CD4-positive, alpha-beta T cell treated with Interleukin-4 for 4 hours (primary cell): ENCODE measurements around the gene ZC3H4.
"Not testable (repeated sequence)": the region's sequence is repeated elsewhere in the genome, so short reads cannot be mapped to it uniquely, and the experiment has no call there.

Experiments used
- DNase-seq: peaks from one replicate; pipeline ENCODE4 v3.0.0-alpha.2; 2020

The ZC3H4 gene

DNA sequence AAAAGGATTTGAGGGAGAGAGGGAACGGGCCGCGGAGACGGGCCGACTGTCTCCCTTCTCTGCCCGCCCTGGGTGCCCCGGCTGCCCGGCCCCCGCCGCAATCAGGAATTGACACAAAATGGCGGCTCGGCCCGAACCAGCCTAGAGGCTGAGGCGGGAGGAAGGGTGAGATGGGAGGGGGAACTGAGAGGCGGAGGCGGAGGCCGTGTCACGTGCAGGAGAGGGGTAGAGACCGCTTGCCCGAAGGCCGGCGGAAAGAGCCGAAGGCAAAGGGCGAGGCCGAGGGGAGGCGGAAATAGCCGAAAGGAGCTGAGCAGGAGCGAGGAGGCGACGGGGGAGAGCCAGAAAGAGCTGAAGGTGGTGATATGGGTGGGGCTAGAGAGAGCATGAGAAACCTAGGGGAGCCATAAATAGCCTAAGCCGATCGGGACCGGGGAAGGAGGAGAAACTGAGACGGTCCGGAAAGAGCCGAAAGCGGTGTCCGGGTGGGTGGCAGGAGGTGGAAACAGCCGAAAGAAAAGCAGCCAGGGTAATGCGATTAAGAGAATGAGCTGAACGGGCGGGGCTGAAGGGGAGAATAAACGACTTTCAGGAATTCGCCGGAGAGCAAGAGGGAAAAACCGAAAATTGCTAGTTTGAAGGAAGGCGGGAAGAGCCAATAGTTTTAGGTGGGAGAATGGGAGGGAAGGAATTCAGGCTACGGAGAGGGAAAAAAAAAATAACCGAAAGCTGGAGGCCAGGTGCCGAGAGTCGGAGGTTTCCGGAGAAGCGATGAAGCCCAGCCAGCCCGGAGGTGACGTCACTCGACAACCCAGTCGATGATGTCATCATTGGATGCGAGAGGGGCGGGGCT lies at the start of gene ZC3H4:
TSS of gene ZC3H4 (minus strand) at position 780 of the 853 bp plus-strand sequence. CDS start 1,192 bp downstream, outside the sequence.
- DNase-seq: peak; percentile 100

DNA sequence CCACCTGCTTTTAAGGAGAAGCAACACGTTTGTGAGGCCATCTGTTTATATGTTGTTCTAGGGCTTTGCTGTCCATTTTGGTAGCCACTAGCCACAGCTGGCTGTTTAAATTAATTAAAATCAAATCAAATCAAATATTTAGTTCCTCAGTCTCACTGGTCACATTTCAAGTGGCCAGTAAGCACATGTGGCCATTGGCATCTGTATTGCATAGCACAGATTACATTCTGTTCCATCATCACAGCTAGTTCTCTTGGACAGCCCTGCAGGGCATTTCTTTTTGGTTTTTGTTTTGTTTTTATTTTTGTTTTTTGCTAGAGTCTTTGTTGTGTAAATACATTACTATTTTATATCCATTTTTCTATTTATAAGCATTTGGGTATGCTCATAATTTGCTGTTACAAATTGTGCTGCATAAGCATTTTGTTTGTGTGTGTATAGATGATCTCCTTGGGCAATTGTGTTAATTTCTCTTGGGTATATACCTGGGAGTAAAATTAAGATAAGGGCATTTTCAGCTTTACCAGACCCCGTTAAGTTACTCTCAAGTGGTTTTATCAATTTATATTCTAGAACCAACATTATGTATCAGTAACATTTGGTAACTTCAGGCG lies 48.4 kb upstream of the ZC3H4 start:
- DNase-seq: no peak

DNA sequence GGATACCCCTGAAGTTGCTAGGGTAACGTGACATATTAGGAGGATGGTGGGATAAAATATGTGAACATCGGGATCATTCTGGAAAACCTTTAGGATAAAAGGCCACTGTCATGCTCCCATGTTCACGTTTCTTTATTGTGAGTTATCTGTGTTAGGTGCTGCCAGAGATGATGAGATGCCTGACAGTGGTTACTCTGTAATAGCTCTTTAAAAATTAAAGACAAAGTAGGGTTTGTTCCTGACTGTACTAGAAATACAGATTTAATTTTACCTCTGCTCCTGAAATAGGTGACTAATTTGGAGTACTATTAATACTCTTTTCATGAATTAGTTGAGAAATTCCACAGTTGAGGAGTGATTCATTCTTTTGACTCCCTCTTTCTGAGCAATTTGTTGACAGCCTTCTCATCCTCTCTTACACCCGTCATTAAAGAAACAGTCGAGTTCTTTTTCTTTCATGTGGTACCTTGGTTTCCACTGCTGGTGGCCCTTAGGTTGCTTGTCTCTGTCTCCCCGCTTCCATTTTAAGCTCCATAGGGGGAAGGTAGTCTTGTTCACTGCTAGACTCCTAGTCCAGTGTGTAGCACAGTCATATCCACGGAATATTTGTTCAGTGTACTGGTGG lies 45.4 kb upstream of the ZC3H4 start:
- DNase-seq: peak; percentile 86

DNA sequence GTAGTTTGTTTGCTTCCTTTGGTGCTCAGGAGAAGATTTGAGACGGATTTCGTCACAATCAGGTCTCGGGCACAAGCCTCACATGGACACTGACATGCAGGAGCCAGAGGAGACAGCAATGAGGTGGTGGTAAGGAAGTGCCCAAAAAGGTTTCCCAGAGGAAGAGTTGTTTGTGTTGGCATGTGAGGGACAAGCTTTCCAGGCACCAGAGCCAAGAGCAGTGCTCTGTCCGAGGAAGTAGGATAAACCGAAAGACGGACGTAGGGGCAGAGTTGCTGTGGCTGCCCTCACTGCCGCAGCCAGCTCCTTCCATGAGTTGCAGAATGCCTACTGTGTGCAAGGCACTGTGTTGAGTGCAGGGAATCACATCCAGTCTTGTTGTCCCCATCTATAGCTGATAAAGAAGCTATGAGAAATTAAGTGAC lies 44.8 kb upstream of the ZC3H4 start:
- DNase-seq: no peak

DNA sequence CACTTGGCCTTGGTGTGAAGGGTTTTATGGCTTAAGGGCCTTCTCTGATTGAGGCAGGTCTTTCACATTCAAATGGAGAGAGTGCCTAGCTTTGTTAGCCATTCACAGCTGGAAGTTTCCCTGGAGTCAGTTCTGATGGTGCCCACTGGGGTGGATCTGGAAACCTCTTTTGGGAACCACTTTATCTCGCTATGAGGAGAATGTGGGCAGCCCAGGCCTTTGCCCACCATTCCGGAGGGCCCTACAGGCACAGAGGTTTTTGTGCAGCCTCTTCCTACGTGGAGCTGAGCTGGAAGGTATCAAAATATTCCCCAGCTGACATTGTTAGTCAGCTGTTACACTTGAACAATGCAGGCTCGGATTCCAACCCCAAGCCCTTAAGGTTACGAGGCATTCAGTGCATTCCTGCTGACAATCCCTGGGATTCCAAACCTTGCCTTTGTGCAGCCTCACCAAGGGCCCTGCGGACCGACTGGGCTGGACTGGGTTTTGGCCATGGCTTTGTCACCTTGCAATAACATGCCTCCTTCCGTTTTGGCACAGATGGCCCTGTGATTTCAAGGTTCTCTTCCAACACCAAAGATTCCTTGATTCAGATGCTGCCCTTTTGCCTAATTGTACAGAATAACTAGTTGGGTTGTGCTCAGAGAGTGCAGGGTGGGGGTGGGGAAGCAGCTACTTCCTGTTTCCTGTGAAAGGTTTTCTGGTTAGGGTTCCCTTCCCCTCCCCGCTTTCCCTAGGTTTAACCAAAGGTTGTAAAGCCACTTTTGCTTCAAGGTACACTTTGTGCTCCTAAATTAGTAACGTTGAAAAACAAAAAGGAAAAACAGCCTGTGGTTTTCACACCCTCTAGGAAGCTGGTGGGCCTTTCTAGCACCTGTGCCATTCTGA lies 44.1 kb upstream of the ZC3H4 start:
- DNase-seq: peak; percentile 55

DNA sequence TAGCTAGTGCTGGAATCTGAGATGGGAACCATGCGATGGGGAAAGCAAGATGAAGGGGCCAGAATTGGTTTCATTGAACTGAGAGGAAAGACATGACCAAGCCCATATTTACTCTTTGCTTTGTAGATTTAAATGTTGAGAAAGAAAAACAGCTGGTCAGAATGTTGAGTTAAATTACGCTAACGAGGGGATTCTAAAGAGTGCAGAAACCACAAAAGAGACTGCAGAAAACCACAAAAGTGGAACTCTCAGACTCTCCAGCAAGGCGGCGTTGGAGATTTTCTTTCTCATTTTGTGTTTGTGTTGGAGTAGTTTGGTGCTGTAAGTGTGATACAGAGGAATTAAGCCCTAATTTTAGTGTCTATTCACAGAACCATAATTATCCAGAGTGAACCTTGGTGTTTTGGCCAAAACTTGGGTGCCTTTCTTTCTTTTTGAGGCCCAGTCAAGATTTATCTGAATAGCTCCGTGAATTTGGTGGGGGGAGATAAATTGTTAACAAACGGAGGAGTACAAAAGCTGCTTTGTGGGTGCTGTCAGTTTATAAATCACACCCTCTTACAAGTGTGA lies 43.4 kb upstream of the ZC3H4 start:
- peak; percentile 59 for DNase-seq

DNA sequence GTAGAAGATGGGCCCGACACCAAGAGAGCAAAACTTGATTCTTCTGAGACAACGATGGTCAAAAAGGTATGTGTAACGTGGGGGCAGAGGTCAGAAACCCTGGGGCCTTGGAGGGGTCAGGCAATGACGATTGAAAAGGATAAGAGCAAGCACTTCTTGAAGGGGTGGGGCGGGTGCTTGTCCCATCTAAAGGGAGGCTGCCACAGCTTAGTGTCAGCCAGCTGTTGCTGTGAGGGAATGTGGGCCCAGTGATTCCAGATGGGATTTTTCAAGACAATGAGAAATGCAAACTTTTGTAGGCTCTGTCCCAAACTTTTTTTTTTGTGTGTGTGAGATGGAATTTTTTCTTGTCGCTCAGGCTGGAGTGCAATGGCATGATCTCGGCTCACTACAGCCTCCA lies 41.6 kb upstream of the ZC3H4 start:
- DNase-seq: no peak

DNA sequence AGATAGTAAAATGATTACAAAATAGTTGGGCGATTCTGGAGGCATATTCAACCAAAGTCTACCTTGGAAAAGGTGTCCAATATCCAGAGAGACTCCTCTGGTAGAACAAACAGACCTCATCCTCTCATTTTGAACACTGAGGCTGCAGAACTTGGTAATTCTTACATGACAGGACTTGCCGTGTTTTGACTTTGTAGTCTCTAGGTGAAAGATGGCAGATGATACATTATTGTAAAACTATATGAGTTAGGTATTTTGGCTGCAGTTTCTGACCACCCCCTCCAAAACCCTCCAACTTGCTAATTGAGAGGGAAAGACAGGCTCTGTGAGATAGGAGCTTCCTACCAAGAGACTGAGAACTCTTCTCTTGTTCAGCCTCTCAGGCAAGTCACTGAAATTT lies 39.7 kb upstream of the ZC3H4 start:
- DNase-seq: no peak

DNA sequence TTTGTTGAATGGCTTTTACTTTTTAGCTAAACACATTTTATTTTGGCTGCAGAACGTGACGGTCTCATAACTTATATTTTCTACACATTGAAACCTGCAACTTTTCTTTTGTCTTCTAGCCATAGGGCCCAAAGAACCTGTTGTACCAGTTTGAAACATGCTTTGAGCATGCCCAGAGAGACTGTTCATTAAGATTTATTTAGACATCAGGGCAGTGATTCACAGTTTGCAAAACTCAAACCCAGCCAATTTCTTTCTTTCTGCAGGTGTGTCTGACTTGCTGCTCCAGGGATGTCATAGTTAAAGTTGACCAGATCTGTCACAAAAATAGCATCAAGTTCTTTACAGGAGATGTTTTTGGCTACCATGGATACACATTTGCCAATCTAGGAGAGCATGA lies 39.1 kb upstream of the ZC3H4 start:
- no peak for DNase-seq

DNA sequence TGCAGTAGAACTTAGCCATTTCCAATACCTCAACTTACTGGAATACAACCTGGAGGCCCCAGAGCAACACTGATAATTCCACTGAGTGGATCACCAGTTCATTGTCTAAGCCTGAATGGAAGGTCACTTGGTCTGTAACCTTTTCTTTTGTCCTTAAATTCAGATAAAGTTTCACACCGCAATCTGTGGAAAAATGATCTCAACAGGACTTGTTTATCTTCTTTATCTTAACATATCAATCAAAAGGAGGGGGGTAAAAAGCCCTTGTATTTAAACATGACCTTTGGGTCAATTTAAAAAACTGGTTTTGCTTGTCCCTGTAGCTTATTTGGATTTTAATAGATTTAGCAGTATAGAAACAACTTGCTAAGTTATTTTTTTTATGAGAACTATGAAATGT lies 38.6 kb upstream of the ZC3H4 start:
- no peak for DNase-seq

DNA sequence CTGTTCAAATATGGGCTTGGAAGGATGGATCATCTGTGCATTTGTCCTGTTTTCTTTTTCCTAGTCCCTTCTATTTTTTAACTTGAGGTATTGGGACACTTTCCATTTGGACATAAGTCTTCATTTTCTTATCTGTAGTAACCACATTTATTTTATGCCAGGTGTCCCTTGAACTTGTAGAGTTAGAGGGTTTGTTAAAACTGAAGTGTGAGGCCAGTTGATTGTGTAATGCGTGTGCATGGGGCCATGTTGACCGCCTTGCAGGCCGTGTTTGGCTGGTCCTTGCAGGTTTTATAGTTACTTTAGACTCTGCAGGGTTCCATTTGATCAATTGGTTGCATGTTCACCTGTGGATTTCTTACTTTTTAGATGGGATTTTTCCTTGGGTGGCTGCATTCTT lies 38.1 kb upstream of the ZC3H4 start:
- no peak for DNase-seq

DNA sequence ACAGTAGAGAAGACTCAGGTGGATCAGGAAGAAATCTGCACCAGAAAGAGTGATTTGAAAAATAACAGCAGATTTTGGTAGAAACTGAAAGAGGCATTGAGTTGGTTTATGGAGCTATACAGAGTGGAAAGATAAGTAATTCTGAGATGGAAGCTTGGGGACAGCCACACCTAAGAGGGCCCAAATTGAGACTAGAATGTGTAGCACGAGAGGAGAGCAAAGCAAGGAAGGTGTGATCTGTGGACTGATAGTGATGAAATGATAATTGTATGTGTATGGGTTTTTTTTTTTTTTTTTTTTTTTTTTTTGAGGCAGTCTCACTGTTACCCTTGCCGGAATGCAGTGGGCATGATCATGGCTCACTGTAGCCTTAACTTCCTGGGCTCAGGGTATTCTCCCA lies 33.3 kb upstream of the ZC3H4 start:
- no peak for DNase-seq

DNA sequence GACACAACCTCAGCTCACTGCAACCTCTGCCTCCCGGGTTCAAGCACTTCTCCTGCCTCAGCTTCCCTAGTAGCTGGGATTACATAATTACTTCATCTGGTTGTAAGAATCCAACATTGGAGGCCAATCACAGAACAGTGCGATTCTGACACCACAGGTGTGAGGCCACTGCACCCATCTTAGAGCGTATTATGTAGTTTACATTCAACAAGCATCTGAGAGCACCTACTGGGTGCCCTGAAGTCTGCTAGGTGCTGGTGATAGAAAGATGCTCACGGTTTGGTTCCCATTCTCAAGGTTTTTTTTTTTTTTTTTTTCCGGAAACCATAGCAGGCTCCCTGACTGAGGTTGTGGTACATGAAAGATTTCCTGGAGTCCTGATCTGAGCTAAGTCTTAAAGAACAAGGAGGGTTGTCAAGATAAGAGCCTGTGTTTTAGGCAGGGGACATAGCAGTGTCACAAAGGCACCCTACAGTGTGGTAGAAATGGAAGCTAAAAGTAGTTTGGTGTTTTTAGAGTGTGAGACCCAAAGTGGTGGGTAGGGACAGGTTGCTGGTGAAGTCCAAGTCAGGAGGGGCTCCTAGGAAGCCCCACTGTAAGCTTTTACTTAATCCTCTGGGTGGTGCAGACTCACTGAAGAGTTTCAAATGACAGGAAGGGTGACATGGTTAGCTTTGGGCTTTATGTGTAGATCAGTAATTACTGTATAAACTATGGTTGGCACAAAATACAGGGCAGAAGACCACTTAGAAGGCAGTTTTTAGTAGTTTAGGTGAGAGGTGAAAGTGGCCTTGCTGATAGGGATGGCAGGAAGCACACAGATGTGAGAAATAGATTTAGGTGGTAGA lies 32.3 kb upstream of the ZC3H4 start:
- peak; percentile 56 for DNase-seq

DNA sequence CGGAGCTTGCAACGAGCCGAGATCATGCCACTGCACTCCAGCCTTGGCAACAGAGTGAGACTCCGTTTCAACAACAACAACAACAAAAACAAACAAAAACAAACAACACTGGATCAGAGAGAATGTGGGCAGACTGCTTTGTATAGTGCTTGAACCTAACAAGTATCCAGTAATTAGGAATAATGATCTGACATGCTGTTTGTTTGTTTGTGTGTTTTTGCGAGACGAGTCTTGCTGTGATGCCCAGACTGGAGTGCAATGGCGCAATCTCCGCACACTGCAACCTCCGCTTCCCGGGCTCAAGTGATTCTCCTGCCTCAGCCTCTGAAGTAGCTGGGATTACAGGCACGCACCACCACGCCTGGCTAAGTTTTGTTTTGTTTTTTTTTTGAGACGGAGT lies 31.1 kb upstream of the ZC3H4 start:
- no peak for DNase-seq

DNA sequence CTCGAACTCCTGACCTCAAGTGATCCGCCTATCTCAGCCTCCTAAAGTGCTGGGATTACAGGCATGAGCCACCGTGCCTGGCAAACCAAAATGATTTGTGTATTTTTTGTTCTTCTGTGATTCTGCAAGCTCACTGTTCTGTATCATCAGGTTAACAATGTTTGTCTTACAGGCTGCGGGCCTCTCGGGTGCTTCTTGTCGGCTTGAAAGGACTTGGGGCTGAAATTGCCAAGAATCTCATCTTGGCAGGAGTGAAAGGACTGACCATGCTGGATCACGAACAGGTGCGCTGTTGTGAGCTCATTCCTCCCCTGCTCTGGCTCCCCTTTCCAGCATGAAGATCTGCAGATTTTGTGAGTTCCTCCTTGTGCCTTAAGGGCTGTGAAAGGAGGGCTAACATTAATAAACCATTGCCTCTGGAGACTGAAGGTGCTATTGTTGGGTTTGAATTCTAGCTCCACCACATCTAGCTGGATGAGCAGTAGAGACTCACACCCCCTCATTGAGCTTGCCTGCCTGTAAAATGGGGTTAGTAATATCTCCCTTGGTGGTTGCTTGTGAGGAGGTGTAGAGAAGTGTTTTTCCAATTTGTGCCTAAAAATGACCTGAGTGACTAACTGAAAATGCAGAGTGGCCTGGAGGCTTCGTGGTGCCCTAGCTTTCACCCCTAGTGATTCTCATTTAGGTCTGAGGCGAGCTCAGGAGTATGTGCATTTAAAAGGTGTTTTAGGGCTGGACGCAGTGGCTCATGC lies 29.9 kb upstream of the ZC3H4 start:
- no peak for DNase-seq

DNA sequence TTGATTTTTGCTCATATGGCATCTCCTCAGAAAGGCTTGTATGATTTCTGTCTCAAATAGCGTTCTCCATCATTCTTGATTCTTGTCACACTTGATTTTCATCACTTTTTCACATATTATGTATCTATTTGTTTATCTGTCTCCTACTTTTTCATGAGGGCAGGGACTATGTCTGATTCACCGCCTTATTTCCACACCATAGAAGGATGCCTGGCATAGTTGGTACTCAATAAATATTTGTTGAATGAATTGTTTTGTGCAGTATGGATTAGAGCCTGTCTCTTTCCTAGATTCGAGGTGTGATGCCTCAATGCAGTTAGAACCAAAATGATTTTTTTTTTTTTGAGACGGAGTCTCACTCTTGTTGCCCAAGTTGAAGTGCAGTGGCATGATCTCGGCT lies 29.2 kb upstream of the ZC3H4 start:
- no peak for DNase-seq

DNA sequence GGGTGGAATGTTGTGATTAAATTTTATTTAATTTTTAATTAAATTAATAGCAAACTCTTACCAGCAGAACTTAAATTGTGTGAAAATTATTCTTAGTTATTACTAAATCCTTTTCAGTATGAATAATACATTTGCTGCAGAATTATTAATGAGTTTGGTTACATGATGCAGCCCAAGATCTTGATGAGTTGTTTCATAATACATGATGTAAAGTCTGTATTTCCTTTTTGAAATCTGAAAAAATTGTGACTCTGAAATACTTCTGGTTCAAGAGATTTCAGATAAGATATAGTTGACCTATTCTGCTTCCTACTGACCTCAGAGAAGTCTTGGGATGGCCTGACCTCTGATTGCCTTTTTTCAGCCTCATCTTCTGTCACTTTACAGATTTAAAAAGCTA lies 28.1 kb upstream of the ZC3H4 start:
- no peak for DNase-seq

DNA sequence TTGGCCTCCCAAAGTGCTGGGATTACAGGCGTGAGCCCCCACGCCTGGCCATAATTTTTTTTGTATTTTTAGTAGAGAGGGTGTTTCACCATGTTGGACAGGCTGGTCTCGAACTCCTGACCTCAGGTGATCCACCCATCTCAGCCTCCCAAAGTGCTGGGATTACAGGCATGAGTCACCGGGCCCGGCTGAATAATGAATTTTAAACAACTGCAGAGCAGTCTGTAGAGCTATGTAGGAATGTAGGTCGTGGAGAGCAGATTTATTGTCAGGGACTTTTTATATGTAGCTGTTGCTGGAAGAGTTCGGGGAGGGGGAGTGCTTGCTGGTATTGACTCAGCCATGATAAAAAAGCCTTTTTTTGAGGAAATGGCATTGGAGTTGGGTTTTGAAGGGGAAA lies 27.7 kb upstream of the ZC3H4 start:
- DNase-seq: not testable (repeated sequence)

DNA sequence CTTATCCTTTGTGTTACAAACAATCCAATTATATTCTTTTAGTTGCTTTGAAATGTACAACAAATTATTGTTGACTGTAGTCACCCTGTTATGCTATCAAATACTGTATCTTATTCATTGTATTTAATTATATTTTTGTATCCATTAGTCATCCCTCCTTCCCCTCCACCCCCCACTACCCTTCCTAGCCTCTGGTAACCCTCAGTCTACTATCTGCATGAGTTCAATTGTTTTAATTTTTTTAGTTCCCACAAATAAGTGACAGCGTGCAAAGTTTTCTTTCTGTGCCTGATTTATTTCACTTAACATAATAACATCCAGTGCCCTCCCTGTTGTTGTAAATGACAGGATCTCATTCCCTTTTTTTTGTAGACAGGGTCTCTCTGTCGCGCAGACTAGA lies 21.6 kb upstream of the ZC3H4 start:
- DNase-seq: no peak

DNA sequence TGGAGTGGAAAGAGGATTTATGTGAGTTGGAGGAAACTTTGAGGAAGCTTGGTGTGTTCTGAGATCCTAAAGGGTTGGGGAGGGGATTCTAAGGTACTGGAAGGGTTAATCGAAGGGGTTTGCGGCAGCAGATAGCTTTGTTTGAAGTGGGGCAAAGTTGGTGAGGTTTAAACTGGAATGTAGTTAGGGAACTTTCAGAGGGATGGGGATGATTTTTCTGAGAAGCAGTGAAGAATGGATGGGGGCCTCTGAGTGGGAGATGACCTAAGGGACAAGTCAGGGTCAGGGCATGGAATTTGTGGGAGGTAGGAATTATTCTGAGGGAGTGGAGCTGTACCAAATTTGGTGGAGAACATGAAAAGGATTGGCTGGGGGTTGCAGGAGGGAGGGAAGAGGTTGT lies 21.0 kb upstream of the ZC3H4 start:
- no peak for DNase-seq

DNA sequence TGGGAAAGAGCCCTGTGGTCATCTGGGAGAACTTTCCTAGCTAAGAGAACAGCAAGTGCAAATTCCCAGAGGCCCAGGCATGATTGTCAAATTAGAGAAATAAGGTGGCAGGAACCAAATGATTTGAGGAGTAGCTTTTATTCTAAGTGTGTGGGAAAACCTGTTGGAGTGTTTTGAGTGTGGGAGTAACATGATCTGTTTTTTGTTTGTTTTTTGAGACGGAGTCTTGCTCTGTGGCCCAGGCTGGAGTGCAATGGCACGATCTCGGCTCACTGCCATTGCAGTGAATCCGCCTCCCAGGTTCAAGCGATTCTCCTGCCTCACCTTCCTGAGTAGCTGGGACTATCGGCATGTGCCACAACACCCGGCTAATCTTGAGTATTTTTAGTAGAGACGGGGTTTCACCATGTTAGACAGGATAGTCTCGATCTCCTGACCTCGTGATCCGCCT lies 19.5 kb upstream of the ZC3H4 start:
- DNase-seq: no peak
